Stimulated activated CD8-positive, alpha-beta memory T cell treated with anti-CD3 and anti-CD28 coated beads, Interleukin-15, amount 100 ng/mL, for 48 hours (primary cell): ENCODE data around the gene SHROOM2.
A peak's percentile ranks its signal among the peaks of the same experiment; 100 is the strongest.
"Not testable (repeated sequence)": the region's sequence is repeated elsewhere in the genome, so short reads cannot be mapped to it uniquely, and the experiment has no call there.

Experiments
- DNase-seq, 2 donors: peaks; one replicate each; pipeline ENCODE4 v3.0.0-alpha.2; 2020; ENCODE audit warnings: low read depth in 2 of 2

Gene SHROOM2

GRCh38 chrX:9785254-9785943 lies 830 bp upstream of the SHROOM2 start:
- no peak for DNase-seq

GRCh38 chrX:9786798-9787635 lies 788 bp downstream of the SHROOM2 start:
- no peak for DNase-seq

- no peak for DNase-seq
These were observed 2.7 kb downstream of the SHROOM2 start for GRCh38 chrX:9788911-9789310.

GRCh38 chrX:9789555-9789954 lies 3.3 kb downstream of the SHROOM2 start:
- no peak for DNase-seq

- no peak for DNase-seq
These were observed 4.6 kb downstream of the SHROOM2 start for GRCh38 chrX:9790866-9791265.

GRCh38 chrX:9794495-9794894 lies 8.3 kb downstream of the SHROOM2 start:
- no peak for DNase-seq

GRCh38 chrX:9797384-9798360 lies 11.4 kb downstream of the SHROOM2 start:
- DNase-seq, result no peak

GRCh38 chrX:9802737-9803136 lies 16.5 kb downstream of the SHROOM2 start:
- DNase-seq, result no peak

GRCh38 chrX:9804444-9804843 lies 18.2 kb downstream of the SHROOM2 start:
- no peak for DNase-seq

- no peak for DNase-seq
These were observed 19.7 kb downstream of the SHROOM2 start for GRCh38 chrX:9805956-9806355.

GRCh38 chrX:9807355-9808182 lies 21.3 kb downstream of the SHROOM2 start:
- no peak for DNase-seq

GRCh38 chrX:9809876-9810275 lies 23.6 kb downstream of the SHROOM2 start:
- DNase-seq, result not testable (repeated sequence)

- not testable (repeated sequence) for DNase-seq
These were observed 24.9 kb downstream of the SHROOM2 start for GRCh38 chrX:9811086-9811485.

GRCh38 chrX:9816084-9816700 lies 30.0 kb downstream of the SHROOM2 start:
- no peak for DNase-seq

GRCh38 chrX:9821572-9821971 lies 35.3 kb downstream of the SHROOM2 start:
- no peak for DNase-seq

GRCh38 chrX:9824554-9824953 lies 38.3 kb downstream of the SHROOM2 start:
- DNase-seq, result no peak

- DNase-seq, result no peak
These were observed 39.0 kb downstream of the SHROOM2 start for GRCh38 chrX:9825129-9825790.

- no peak for DNase-seq
These were observed 39.7 kb downstream of the SHROOM2 start for GRCh38 chrX:9825966-9826365.

- DNase-seq, result peak; percentile 19 to 29
These were observed 43.4 kb downstream of the SHROOM2 start for GRCh38 chrX:9829308-9830267.
